ENCODE results near the gene STK32C. TPM values are rescaled to one million over a fixed set of nuclear protein-coding genes. Genes with fewer than 3 reads are reported as not detected.

STK32C gene
- total and polyA plus RNA-seq, 2 donors (not counting 1 experiment from before 2014, with no cell fraction given) = 9.9 to 16.8 TPM

DNA sequence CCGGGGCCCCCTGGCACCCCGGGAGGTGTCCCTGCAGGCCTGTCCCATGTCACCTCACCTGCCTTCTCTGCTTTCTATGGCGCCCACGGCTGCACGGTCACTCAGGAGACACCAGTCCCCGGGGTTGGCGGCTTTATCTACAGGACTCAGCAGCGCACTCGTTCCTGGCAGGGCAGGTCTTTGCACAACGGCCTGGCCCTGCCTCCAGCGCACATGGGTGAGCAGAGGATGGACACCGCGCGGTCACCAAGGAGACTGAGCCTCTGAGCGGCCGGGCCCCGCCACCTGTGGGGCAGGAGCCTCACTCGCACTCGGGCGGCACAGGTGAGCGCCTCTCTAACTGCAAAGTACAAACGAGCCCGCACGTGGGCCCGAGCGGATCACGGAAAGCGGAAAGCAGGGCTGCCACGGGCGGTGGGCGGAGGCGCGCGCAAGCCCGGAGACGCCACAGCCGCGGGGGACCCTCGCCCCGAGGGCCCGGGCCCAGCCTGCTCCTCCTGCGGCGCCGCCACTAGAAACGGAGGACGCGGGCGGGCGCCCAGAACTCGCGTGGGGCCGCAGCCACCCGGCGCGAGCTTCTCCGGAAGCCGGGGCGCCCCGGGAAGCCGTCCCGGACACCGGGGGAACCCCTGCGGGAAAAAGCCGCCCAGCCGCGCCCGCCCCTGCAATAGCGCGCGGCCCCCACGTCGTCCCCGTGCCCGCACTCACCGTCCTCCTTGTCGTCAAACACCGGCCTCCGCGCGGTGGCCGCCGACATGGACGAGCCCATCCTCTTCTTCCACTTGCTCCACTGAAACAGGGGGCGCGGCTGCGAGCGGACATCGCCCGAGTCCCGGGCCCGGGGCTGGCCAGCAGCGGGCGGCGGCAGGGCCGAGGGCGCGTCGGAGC, 642 bp downstream of the STK32C start:
- H3K9ac ChIP-seq (ENCODE audit: low read length) = peak overlapping the region; percentile 63
- peaks cover 11% of the 10 kb centered on the region in 2 donors for H3K4me1 ChIP-seq (ENCODE audit: control insufficient read depth in 2 of 2, insufficient read depth in 2 of 2, low read length in 2 of 2)
- no peaks in the 10 kb centered on the region for H4K20me1 ChIP-seq (ENCODE audit: control insufficient read depth, insufficient read depth, low read length, poor library complexity, severe bottlenecking)
- H3K27ac ChIP-seq (ENCODE audit: low read length in 2 of 2) = no peak overlapping the region
- TF ChIP-seq, protein P1, sequence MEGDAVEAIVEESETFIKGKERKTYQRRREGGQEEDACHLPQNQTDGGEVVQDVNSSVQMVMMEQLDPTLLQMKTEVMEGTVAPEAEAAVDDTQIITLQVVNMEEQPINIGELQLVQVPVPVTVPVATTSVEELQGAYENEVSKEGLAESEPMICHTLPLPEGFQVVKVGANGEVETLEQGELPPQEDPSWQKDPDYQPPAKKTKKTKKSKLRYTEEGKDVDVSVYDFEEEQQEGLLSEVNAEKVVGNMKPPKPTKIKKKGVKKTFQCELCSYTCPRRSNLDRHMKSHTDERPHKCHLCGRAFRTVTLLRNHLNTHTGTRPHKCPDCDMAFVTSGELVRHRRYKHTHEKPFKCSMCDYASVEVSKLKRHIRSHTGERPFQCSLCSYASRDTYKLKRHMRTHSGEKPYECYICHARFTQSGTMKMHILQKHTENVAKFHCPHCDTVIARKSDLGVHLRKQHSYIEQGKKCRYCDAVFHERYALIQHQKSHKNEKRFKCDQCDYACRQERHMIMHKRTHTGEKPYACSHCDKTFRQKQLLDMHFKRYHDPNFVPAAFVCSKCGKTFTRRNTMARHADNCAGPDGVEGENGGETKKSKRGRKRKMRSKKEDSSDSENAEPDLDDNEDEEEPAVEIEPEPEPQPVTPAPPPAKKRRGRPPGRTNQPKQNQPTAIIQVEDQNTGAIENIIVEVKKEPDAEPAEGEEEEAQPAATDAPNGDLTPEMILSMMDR (IDR thresholded peaks at IDR 0.05) = no peak
- no peak for TF ChIP-seq EZH2 (IDR thresholded peaks at IDR 0.05; ENCODE audit: borderline replicate concordance, insufficient read depth, low read depth, low read length, poor library complexity, severe bottlenecking)
- POLR2A ChIA-PET = interaction anchor here (0.6 to 0.9 kb wide), 4 partner anchors 25 to 230 kb away, joined by 3 to 4 read pairs (median 3); partner anchors contain the start of gene LRRC27
- ATAC-seq (ENCODE audit: low read depth) = peak; percentile 1
- intact Hi-C loops (cut with micrococcal nuclease) = loop anchor here (1.0 to 5.0 kb wide), 2 partner anchors 58 to 325 kb away; partner anchors contain the start of gene BNIP3
- Mint-ChIP-seq H3K9me3 (ENCODE audit: insufficient read depth) (no peaks in the 10 kb centered on the region), H3K27me3 (peaks cover 14% of the 10 kb centered on the region), H3K4me3 (peak overlapping the region; percentile 89), H3K4me1 (peaks cover 11% of the 10 kb centered on the region), H3K27ac (peak overlapping the region; percentile 32)
- 5% methylated on average over 98 of the region's 98 CpGs for WGBS (ENCODE audit: insufficient coverage)
- H3K4me3 ChIP-seq (ENCODE audit: control extremely low read depth in 1 of 5, extremely low read depth in 1 of 5, insufficient read depth in 1 of 5, low read depth in 2 of 5, low read length in 4 of 5) = peak overlapping the region in 4 of 5 experiments; percentile 32 to 60 (median 58)
- peak; percentile 60 for DNase-seq
- no peaks in the 10 kb centered on the region for H3K9me3 ChIP-seq (ENCODE audit: control extremely low read depth in 1 of 3, control insufficient read depth in 2 of 3, insufficient read depth in 1 of 3, low read length in 2 of 3)
- H3K27me3 ChIP-seq (replicated peaks in 1 of 4; ENCODE audit: control extremely low read depth in 1 of 4, control insufficient read depth in 3 of 4, insufficient read depth in 4 of 4, low read length in 3 of 4) = peaks cover 0 to 24% (median 9%) of the 10 kb centered on the region in 4 experiments
- no peaks in the 10 kb centered on the region for H3K36me3 ChIP-seq (replicated peaks in 1 of 2; ENCODE audit: control extremely low read depth in 1 of 2, control insufficient read depth in 1 of 2, extremely low read depth in 1 of 2, insufficient read depth in 2 of 2, low read length in 1 of 2)
- H3K79me2 ChIP-seq (ENCODE audit: control insufficient read depth, insufficient read depth, low read length) = no peaks in the 10 kb centered on the region
- peak overlapping the region; percentile 97 for H3K4me2 ChIP-seq (replicated peaks; ENCODE audit: low read depth, low read length, poor library complexity, severe bottlenecking)
- peak overlapping the region; percentile 76 for H2AFZ ChIP-seq (ENCODE audit: insufficient read depth, low read depth, low read length, poor library complexity, severe bottlenecking)
- CTCF ChIA-PET = interaction anchor here (0.6 kb wide), 1 partner anchor 1143 kb away, joined by 5 read pairs; no protein-coding TSS in a partner anchor

DNA sequence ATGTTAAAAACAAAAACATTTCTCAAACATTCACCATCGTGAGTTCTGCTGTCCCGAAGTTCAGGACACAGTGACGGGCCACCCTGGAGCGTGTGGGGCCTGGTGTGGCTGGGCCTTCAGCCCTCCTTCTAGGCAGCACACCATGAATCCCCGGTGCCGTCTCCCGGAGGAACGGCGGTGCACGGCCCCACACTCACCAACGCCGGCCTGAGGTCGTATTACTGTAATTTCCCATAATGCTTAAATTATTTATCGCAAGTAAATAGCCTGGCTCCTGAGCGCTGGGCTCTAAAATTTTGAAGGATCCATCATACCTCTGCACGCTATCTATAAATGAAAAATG, 1.4 kb downstream of the STK32C start:
- CTCF ChIA-PET = interaction anchor here (0.6 kb wide), 1 partner anchor 1143 kb away, joined by 5 read pairs; no protein-coding TSS in a partner anchor
- Histone ChIP-seq H3K4me2 (replicated peaks; ENCODE audit: low read depth, low read length, poor library complexity, severe bottlenecking) (peak overlapping the region; percentile 97), H3K4me1 (ENCODE audit: control insufficient read depth in 2 of 2, insufficient read depth in 2 of 2, low read length in 2 of 2) (peaks cover 11% of the 10 kb centered on the region in 2 donors), H2AFZ (ENCODE audit: insufficient read depth, low read depth, low read length, poor library complexity, severe bottlenecking) (no peak overlapping the region), H3K79me2 (ENCODE audit: control insufficient read depth, insufficient read depth, low read length) (no peaks in the 10 kb centered on the region), H4K20me1 (ENCODE audit: control insufficient read depth, insufficient read depth, low read length, poor library complexity, severe bottlenecking) (no peaks in the 10 kb centered on the region), H3K27ac (ENCODE audit: low read length in 2 of 2) (no peak overlapping the region), H3K36me3 (replicated peaks in 1 of 2; ENCODE audit: control extremely low read depth in 1 of 2, control insufficient read depth in 1 of 2, extremely low read depth in 1 of 2, insufficient read depth in 2 of 2, low read length in 1 of 2) (no peaks in the 10 kb centered on the region), H3K4me3 (ENCODE audit: control extremely low read depth in 1 of 5, extremely low read depth in 1 of 5, insufficient read depth in 1 of 5, low read depth in 2 of 5, low read length in 4 of 5) (no peak overlapping the region), H3K9me3 (ENCODE audit: control extremely low read depth in 1 of 3, control insufficient read depth in 2 of 3, insufficient read depth in 1 of 3, low read length in 2 of 3) (no peaks in the 10 kb centered on the region), H3K27me3 (replicated peaks in 1 of 4; ENCODE audit: control extremely low read depth in 1 of 4, control insufficient read depth in 3 of 4, insufficient read depth in 4 of 4, low read length in 3 of 4) (peaks cover 0 to 23% (median 9%) of the 10 kb centered on the region in 4 experiments), H3K9ac (ENCODE audit: low read length) (no peak overlapping the region)
- TF ChIP-seq, protein P1 (IDR thresholded peaks at IDR 0.05) = no peak
- TF ChIP-seq EZH2 (IDR thresholded peaks at IDR 0.05; ENCODE audit: borderline replicate concordance, insufficient read depth, low read depth, low read length, poor library complexity, severe bottlenecking) = no peak
- Mint-ChIP-seq H3K27ac (no peak overlapping the region), H3K9me3 (ENCODE audit: insufficient read depth) (no peaks in the 10 kb centered on the region), H3K4me3 (peak overlapping the region; percentile 89), H3K4me1 (peaks cover 11% of the 10 kb centered on the region), H3K27me3 (peaks cover 14% of the 10 kb centered on the region)
- DNase-seq (no peak), ATAC-seq (ENCODE audit: low read depth) (no peak)
- 98% methylated on average over 12 of the region's 16 CpGs for WGBS (ENCODE audit: insufficient coverage)
- intact Hi-C loops (cut with micrococcal nuclease) = loop anchor here (5.0 kb wide), 1 partner anchor 324 kb away; the partner anchor contains the start of gene BNIP3
- POLR2A ChIA-PET = no interaction called here

Measured in B cell (primary cell).